ENCODE results near the gene AHI1.

DNA sequence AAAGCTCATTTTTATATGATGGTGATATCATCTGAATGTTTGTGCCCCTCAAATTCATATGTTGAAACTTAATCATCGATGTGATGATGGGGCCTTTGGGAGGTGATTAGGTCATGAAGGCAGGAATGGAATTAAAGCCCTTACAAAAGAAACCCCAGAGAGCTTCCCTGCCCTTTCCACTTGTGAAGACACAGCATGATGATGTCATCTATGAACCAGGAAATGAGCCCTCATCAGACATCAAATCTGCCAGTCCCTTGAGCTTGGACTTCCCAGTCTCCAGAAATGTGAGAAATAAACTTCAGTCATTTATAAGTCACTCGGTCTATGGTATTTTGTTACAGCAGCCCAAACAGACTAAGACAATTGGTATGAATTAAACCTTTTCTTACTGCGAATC, 163.4 kb downstream of the AHI1 start:
- TF ChIP-seq, protein P1, sequence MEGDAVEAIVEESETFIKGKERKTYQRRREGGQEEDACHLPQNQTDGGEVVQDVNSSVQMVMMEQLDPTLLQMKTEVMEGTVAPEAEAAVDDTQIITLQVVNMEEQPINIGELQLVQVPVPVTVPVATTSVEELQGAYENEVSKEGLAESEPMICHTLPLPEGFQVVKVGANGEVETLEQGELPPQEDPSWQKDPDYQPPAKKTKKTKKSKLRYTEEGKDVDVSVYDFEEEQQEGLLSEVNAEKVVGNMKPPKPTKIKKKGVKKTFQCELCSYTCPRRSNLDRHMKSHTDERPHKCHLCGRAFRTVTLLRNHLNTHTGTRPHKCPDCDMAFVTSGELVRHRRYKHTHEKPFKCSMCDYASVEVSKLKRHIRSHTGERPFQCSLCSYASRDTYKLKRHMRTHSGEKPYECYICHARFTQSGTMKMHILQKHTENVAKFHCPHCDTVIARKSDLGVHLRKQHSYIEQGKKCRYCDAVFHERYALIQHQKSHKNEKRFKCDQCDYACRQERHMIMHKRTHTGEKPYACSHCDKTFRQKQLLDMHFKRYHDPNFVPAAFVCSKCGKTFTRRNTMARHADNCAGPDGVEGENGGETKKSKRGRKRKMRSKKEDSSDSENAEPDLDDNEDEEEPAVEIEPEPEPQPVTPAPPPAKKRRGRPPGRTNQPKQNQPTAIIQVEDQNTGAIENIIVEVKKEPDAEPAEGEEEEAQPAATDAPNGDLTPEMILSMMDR (IDR thresholded peaks at IDR 0.05), result no peak
- no peak for TF ChIP-seq FOXP1 (CRISPR knock-in tag; IDR thresholded peaks at IDR 0.05; ENCODE audit: borderline replicate concordance)
- TF ChIP-seq NR3C1 (CRISPR knock-in tag; conservative IDR thresholded peaks at IDR 0.05; ENCODE audit: low read depth), result no peak
- no peak for TF ChIP-seq SP1 (CRISPR knock-in tag; conservative IDR thresholded peaks at IDR 0.05)
- TF ChIP-seq, protein P2, sequence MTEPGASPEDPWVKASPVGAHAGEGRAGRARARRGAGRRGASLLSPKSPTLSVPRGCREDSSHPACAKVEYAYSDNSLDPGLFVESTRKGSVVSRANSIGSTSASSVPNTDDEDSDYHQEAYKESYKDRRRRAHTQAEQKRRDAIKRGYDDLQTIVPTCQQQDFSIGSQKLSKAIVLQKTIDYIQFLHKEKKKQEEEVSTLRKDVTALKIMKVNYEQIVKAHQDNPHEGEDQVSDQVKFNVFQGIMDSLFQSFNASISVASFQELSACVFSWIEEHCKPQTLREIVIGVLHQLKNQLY (CRISPR knock-in tag; IDR thresholded peaks at IDR 0.05), result no peak
- TF ChIP-seq, protein P3, sequence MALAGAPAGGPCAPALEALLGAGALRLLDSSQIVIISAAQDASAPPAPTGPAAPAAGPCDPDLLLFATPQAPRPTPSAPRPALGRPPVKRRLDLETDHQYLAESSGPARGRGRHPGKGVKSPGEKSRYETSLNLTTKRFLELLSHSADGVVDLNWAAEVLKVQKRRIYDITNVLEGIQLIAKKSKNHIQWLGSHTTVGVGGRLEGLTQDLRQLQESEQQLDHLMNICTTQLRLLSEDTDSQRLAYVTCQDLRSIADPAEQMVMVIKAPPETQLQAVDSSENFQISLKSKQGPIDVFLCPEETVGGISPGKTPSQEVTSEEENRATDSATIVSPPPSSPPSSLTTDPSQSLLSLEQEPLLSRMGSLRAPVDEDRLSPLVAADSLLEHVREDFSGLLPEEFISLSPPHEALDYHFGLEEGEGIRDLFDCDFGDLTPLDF (CRISPR knock-in tag; IDR thresholded peaks at IDR 0.05), result no peak

Data from WTC11 (cell line).